Loucy (cell line): ENCODE measurements around the gene ENOX1.

Source experiments
- H2AFZ ChIP-seq: fragments of 200-600 bp; sonication (generic); 2 replicates; pipeline ENCODE4 v1.6.0; 2016; ENCODE audit warnings: antibody characterized with exemption, mild to moderate bottlenecking, low read length, moderate library complexity
- H3F3A ChIP-seq: fragments of 200-600 bp; 2 replicates; pipeline ENCODE4 v1.6.0; 2016; ENCODE audit warnings: antibody characterized with exemption, low read depth, mild to moderate bottlenecking
- H3K27me3 ChIP-seq: fragments of 200-600 bp; sonication (generic); 2 replicates; pipeline ENCODE4 v1.6.1; 2014; ENCODE audit warnings: low read length, mild to moderate bottlenecking; ENCODE audit not compliant: insufficient read depth, poor library complexity, severe bottlenecking
- H3K36me3 ChIP-seq: fragments of 200-600 bp; sonication (generic); 2 replicates; pipeline ENCODE4 v1.6.1; 2016; ENCODE audit warnings: low read length; ENCODE audit not compliant: insufficient read depth
- H3K4me1 ChIP-seq: fragments of 200-600 bp; sonication (generic); 2 replicates; pipeline ENCODE4 v1.5.1; 2014; ENCODE audit warnings: low read length, mild to moderate bottlenecking; ENCODE audit not compliant: insufficient read depth, poor library complexity, severe bottlenecking
- H3K4me2 ChIP-seq: fragments of 200-600 bp; sonication (generic); 2 replicates; pipeline ENCODE4 v1.6.0; 2014; ENCODE audit warnings: antibody characterized with exemption, low read length, low read depth, mild to moderate bottlenecking; ENCODE audit not compliant: poor library complexity, severe bottlenecking
- H3K4me3 ChIP-seq: fragments of 200-600 bp; sonication (generic); 2 replicates; pipeline ENCODE4 v1.5.1; 2014; ENCODE audit warnings: low read length, mild to moderate bottlenecking, mixed read lengths; ENCODE audit not compliant: poor library complexity, severe bottlenecking
- H3K79me2 ChIP-seq: fragments of 200-600 bp; sonication (generic); 2 replicates; pipeline ENCODE4 v1.6.1; 2014; ENCODE audit warnings: low read length; ENCODE audit not compliant: insufficient read depth
- H3K9ac ChIP-seq: fragments of 200-600 bp; sonication (generic); 2 replicates; pipeline ENCODE4 v1.6.0; 2014; ENCODE audit warnings: mild to moderate bottlenecking, low read depth, low read length, moderate library complexity; ENCODE audit not compliant: poor library complexity, severe bottlenecking
- H3K9me2 ChIP-seq: fragments of 200-600 bp; sonication (generic); replicated peaks from 2 replicates; pipeline ENCODE4 v1.6.1; 2016; ENCODE audit warnings: low read depth, low read length, mixed read lengths
- H3K9me3 ChIP-seq: fragments of 200-600 bp; sonication (generic); 2 replicates; pipeline ENCODE4 v1.6.1; 2014; ENCODE audit warnings: mild to moderate bottlenecking, antibody characterized with exemption, low read length, low read depth; ENCODE audit not compliant: insufficient read depth
- H4K20me1 ChIP-seq: fragments of 200-600 bp; sonication (generic); 2 replicates; pipeline ENCODE4 v1.6.0; 2014; ENCODE audit warnings: antibody characterized with exemption, low read length, mild to moderate bottlenecking; ENCODE audit not compliant: insufficient read depth, poor library complexity, severe bottlenecking
- CTCF ChIP-seq: fragments of 200-600 bp; sonication (generic); conservative IDR thresholded peaks from 2 replicates; pipeline ENCODE4 v1.5.1; 2014; ENCODE audit warnings: mild to moderate bottlenecking, antibody characterized with exemption, low read length
- EZH2phosphoT487 ChIP-seq: fragments of 200-600 bp; IDR thresholded peaks from 2 replicates; pipeline ENCODE4 v1.6.1; 2018; ENCODE audit warnings: antibody characterized with exemption, mild to moderate bottlenecking, moderate library complexity, borderline replicate concordance

The ENOX1 gene

DNA sequence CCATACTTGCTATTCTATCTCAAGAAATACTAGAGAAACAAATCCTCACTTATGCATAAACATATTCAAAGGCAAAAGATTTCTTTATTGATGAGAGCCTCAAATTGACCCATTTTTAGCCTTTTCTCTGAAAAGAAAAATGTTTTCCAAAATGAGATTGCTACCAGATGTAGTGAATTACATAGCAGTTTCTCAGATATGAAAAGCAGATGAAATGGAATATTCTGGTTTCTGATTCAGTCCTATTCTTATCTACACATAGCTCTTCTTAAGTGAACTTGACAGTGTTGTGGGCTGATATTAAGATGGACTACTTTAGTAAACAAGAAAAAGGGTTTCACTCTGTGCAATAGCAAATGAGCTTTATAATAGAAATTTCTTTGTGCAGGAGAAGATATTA, 579.9 kb downstream of the ENOX1 start:
- no peak overlapping the region for H3K9ac ChIP-seq
- no peaks in the 10 kb centered on the region for H3K36me3 ChIP-seq
- TF ChIP-seq CTCF: no peak
- H3K79me2 ChIP-seq: no peaks in the 10 kb centered on the region
- H3K27me3 ChIP-seq: no peaks in the 10 kb centered on the region
- H2AFZ ChIP-seq: no peak overlapping the region
- no peak overlapping the region for H3K4me2 ChIP-seq
- no peaks in the 10 kb centered on the region for H3K4me1 ChIP-seq
- H3K9me2 ChIP-seq: no peaks in the 10 kb centered on the region
- H4K20me1 ChIP-seq: no peaks in the 10 kb centered on the region
- H3F3A ChIP-seq: no peaks in the 10 kb centered on the region
- H3K4me3 ChIP-seq: no peak overlapping the region
- no peaks in the 10 kb centered on the region for H3K9me3 ChIP-seq

DNA sequence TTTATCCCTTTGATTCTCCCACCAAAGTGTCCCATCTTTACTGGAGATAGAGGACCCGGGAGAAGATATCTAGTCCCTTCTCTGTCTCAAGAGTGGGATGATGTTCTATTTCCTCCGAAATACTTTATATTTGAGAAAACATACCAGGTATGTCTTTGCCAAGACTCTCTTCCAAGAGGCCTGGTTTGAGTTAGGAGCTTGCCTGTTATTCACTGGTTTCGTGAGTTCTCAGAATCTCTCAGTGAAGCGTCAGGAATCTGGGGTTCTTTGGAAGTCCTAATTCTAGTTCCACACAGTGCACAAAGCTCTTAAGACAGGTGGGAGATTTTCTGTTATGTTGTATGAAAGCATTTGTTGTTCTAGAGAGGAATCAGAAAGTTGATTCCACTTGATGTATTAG, 581.4 kb downstream of the ENOX1 start:
- Histone ChIP-seq H2AFZ (no peak overlapping the region), H3K4me2 (no peak overlapping the region), H3K9ac (no peak overlapping the region), H3K36me3 (no peaks in the 10 kb centered on the region), H3K4me1 (peaks cover 1% of the 10 kb centered on the region), H3F3A (no peaks in the 10 kb centered on the region), H3K9me3 (no peaks in the 10 kb centered on the region), H4K20me1 (no peaks in the 10 kb centered on the region), H3K9me2 (no peaks in the 10 kb centered on the region), H3K4me3 (no peak overlapping the region), H3K27me3 (no peaks in the 10 kb centered on the region), H3K79me2 (no peaks in the 10 kb centered on the region)
- TF ChIP-seq CTCF (no peak), EZH2phosphoT487 (no peak)

- Histone ChIP-seq H3K79me2 (no peaks in the 10 kb centered on the region), H3K9me2 (no peaks in the 10 kb centered on the region), H3F3A (no peaks in the 10 kb centered on the region), H4K20me1 (no peaks in the 10 kb centered on the region), H3K4me2 (no peak overlapping the region), H3K4me3 (no peak overlapping the region), H2AFZ (no peak overlapping the region), H3K27me3 (no peaks in the 10 kb centered on the region), H3K9me3 (no peaks in the 10 kb centered on the region), H3K36me3 (no peaks in the 10 kb centered on the region), H3K4me1 (peaks cover 6% of the 10 kb centered on the region), H3K9ac (no peak overlapping the region)
- no peak for TF ChIP-seq CTCF
- TF ChIP-seq EZH2phosphoT487: no peak
Observed at GRCh38 chr13:43204591-43204990, 582.2 kb downstream of the ENOX1 start.
